ENCODE data around the gene UFSP2.

Gene UFSP2

DNA sequence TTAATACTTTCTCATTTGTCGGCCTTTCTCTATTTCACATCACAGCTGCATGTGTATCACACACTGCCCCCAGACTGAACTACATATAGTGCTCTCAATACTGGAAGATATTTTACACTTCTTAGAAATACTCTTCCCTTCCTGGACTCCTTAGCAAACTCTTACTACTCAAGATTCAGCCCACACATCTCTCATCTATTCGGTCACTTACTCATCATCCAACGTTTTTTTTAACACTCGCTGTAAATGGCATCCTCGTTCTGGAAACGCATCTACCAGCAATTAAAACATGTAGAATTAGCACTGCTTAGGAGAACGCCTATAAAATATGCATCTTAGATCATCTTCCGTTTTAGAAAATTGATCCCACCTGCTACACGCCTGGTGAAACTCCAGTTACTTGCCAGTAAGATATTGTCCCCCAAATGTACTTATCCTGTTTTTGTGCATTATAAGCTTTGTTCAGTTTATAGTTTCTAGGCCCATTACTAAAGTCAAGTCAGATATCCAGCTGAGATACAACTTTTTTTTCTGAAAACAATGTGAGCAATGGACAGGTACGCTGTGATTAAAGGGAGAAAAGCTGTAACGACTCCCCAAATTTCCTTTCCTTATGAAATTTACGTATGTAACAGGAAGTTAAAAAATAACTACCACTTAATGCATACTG lies 31.1 kb downstream of the UFSP2 start:
- Histone ChIP-seq H3K27ac (replicated peaks) (no peak overlapping the region), H3K27me3 (ENCODE audit: insufficient read depth, poor library complexity, severe bottlenecking) (no peaks in the 10 kb centered on the region), H3K4me3 (replicated peaks; ENCODE audit: insufficient read depth, low read length) (no peak overlapping the region; the same call in 1 of the 2 replicates)
- no peak for DNase-seq (ENCODE audit: low read depth in 1 of 2, low spot score in 1 of 2)
- no peak for TF ChIP-seq GABPA (IDR thresholded peaks at IDR 0.05; ENCODE audit: low read depth)
- TF ChIP-seq POLR2AphosphoS5 (IDR thresholded peaks at IDR 0.05; ENCODE audit: low read depth), result no peak
- TF ChIP-seq, protein P1, sequence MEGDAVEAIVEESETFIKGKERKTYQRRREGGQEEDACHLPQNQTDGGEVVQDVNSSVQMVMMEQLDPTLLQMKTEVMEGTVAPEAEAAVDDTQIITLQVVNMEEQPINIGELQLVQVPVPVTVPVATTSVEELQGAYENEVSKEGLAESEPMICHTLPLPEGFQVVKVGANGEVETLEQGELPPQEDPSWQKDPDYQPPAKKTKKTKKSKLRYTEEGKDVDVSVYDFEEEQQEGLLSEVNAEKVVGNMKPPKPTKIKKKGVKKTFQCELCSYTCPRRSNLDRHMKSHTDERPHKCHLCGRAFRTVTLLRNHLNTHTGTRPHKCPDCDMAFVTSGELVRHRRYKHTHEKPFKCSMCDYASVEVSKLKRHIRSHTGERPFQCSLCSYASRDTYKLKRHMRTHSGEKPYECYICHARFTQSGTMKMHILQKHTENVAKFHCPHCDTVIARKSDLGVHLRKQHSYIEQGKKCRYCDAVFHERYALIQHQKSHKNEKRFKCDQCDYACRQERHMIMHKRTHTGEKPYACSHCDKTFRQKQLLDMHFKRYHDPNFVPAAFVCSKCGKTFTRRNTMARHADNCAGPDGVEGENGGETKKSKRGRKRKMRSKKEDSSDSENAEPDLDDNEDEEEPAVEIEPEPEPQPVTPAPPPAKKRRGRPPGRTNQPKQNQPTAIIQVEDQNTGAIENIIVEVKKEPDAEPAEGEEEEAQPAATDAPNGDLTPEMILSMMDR (IDR thresholded peaks at IDR 0.05; ENCODE audit: insufficient read depth, low read length), result no peak
- TF ChIP-seq, protein P2, sequence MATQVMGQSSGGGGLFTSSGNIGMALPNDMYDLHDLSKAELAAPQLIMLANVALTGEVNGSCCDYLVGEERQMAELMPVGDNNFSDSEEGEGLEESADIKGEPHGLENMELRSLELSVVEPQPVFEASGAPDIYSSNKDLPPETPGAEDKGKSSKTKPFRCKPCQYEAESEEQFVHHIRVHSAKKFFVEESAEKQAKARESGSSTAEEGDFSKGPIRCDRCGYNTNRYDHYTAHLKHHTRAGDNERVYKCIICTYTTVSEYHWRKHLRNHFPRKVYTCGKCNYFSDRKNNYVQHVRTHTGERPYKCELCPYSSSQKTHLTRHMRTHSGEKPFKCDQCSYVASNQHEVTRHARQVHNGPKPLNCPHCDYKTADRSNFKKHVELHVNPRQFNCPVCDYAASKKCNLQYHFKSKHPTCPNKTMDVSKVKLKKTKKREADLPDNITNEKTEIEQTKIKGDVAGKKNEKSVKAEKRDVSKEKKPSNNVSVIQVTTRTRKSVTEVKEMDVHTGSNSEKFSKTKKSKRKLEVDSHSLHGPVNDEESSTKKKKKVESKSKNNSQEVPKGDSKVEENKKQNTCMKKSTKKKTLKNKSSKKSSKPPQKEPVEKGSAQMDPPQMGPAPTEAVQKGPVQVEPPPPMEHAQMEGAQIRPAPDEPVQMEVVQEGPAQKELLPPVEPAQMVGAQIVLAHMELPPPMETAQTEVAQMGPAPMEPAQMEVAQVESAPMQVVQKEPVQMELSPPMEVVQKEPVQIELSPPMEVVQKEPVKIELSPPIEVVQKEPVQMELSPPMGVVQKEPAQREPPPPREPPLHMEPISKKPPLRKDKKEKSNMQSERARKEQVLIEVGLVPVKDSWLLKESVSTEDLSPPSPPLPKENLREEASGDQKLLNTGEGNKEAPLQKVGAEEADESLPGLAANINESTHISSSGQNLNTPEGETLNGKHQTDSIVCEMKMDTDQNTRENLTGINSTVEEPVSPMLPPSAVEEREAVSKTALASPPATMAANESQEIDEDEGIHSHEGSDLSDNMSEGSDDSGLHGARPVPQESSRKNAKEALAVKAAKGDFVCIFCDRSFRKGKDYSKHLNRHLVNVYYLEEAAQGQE (IDR thresholded peaks at IDR 0.05; ENCODE audit: insufficient replicate concordance, low read depth), result no peak
- TF ChIP-seq SPI1 (IDR thresholded peaks at IDR 0.05; ENCODE audit: borderline replicate concordance, low read depth), result no peak

DNA sequence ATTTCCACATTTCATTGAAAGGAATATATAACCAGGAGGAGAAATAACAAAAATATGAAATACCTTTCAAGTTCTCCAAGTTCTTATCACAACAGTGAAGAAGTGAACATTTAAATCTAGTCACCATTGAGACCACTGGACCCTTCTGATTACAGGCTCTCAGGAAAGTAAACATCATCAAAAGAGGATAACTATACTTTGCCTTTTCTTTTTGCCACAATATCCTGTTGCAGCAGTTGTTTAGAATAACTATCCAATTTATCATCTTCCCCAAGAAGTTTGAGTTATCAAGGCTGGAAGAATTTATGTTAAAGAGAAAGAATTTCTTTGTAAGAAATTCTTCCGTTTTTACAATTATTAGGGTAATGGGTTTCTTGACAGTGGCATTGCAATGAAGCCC lies 33.6 kb downstream of the UFSP2 start:
- H3K27me3 ChIP-seq (ENCODE audit: insufficient read depth, poor library complexity, severe bottlenecking), result no peaks in the 10 kb centered on the region
- TF ChIP-seq, protein P2 (IDR thresholded peaks at IDR 0.05; ENCODE audit: insufficient replicate concordance, low read depth), result no peak
- TF ChIP-seq, protein P1 (IDR thresholded peaks at IDR 0.05; ENCODE audit: insufficient read depth, low read length), result no peak
- no peak for TF ChIP-seq SPI1 (IDR thresholded peaks at IDR 0.05; ENCODE audit: borderline replicate concordance, low read depth)
- no peak for TF ChIP-seq POLR2AphosphoS5 (IDR thresholded peaks at IDR 0.05; ENCODE audit: low read depth)
- no peak for TF ChIP-seq GABPA (IDR thresholded peaks at IDR 0.05; ENCODE audit: low read depth)
- no peak overlapping the region for H3K27ac ChIP-seq (replicated peaks)
- DNase-seq (ENCODE audit: low read depth in 1 of 2, low spot score in 1 of 2), result no peak
- H3K4me3 ChIP-seq (replicated peaks; ENCODE audit: insufficient read depth, low read length), result no peak overlapping the region

DNA sequence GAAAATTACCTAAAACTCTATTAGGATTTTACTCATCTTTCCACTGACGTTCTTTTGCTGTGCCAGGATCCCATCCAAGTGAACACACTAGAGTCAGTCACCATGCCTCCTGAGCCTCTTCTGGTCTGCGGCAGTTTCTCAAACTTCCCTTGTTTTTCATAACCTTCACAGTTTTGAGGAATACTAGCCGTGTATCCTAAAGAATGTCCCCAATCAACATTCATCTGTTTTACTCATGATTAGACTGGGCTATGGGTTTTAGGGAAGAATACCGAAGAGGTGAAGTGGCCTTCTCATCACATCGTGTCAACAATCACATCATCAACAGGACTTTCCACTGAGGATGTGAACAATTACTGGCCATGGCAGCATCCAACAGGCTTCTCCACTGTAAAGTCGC lies 34.8 kb downstream of the UFSP2 start:
- Histone ChIP-seq H3K27me3 (ENCODE audit: insufficient read depth, poor library complexity, severe bottlenecking) (no peaks in the 10 kb centered on the region), H3K27ac (replicated peaks) (no peak overlapping the region), H3K4me3 (replicated peaks; ENCODE audit: insufficient read depth, low read length) (no peak overlapping the region)
- no peak for DNase-seq (ENCODE audit: low read depth in 1 of 2, low spot score in 1 of 2)
- TF ChIP-seq POLR2AphosphoS5 (IDR thresholded peaks at IDR 0.05; ENCODE audit: low read depth) (no peak), SPI1 (IDR thresholded peaks at IDR 0.05; ENCODE audit: borderline replicate concordance, low read depth) (no peak), GABPA (IDR thresholded peaks at IDR 0.05; ENCODE audit: low read depth) (no peak)
- TF ChIP-seq, protein P1 (IDR thresholded peaks at IDR 0.05; ENCODE audit: insufficient read depth, low read length), result no peak
- TF ChIP-seq, protein P2 (IDR thresholded peaks at IDR 0.05; ENCODE audit: insufficient replicate concordance, low read depth), result no peak
